Measurements from ENCODE around the gene PAPLN.
A peak's percentile ranks its signal among the peaks of the same experiment; 100 is the strongest.
"Not testable (repeated sequence)": the region's sequence is repeated elsewhere in the genome, so short reads cannot be mapped to it uniquely, and the experiment has no call there.

Gene PAPLN

GRCh38 chr14:73237219-73237785 lies at the start of gene PAPLN:
TSS of gene PAPLN (plus strand) at chr14:73237506. CDS start at chr14:73239779, 2,273 bp downstream.
- DNase-seq, result peak; percentile 38

GRCh38 chr14:73188501-73188911 lies 48.8 kb upstream of the PAPLN start:
- DNase-seq, result no peak

DNA sequence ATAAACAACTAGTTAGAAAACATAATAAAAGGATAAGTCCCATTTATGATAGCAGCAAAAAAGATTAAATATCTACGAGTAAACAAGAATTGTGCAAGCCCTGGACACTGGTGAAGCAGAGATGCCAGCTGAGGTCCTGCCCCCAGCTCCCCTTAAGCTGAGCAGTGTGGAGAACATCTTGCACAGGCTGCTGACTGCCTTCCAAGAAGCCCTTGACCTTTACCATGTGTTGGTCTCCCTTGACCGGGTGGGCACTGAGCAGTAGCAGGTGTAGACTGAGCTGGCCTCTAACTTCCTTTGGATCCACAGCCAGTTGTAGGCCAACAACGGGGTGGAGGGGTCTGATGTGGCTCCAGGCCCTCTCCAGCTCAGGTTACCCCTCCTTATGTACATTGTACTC lies 47.7 kb upstream of the PAPLN start:
- no peak for DNase-seq

DNA sequence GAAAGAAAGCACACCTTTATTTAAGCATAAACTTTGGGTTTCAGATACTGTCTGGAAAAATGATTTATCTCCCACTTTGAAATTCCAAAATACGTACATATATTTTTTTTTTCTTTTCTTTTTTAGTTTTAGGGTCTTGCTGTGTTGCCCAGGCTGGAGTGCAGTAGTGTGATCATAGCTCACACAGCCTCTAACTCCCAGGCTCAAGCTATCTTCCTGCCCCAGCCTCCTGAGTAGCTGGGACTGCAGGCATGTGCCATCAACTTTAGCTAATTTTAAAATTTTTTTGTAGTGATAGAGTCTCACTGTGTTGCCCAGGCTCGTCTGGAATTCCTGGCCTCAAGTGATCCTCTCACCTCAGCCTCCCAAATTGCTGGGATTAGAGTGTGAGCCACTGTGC lies 45.9 kb upstream of the PAPLN start:
- no peak for DNase-seq

GRCh38 chr14:73194306-73194705 lies 43.0 kb upstream of the PAPLN start:
- not testable (repeated sequence) for DNase-seq

DNA sequence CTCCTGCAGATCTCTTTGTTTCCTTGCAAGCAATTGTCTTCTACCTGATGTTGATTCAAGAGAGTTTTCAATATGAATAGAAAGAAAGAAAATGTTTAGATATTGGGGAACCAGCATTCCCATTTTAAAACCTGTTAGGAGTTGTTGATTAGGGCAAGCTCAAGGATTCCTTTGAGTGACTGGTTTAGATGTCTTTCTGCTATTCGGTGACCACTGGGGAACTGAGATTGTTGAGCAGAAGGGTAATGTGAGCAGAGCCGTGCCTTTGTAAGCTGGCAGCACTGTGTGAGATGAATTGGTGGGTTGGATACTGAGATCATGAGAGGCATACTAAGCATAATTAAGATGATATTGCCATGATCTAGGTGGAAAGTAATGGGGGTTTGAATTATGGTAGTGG lies 39.1 kb upstream of the PAPLN start:
- no peak for DNase-seq

DNA sequence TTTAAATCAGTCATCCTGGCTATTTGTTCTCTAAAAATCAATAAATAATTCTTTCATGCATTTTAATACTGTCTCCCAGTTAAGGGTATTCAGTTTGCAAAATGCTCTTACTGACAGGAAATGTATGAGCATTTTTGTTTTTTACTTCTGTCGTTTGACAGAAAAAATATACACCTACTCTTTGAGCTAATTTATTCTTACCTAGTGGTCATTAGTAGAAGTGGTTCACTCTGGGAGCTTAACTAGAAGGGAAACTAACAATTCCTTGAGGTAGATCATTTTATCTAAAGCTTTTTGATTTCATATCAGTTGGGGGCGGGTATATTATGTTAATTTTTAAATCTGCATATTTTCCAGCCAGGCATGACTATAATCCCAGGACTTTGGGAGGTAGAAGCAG lies 33.8 kb upstream of the PAPLN start:
- DNase-seq, result no peak

GRCh38 chr14:73207615-73208014 lies 29.7 kb upstream of the PAPLN start:
- DNase-seq, result no peak

DNA sequence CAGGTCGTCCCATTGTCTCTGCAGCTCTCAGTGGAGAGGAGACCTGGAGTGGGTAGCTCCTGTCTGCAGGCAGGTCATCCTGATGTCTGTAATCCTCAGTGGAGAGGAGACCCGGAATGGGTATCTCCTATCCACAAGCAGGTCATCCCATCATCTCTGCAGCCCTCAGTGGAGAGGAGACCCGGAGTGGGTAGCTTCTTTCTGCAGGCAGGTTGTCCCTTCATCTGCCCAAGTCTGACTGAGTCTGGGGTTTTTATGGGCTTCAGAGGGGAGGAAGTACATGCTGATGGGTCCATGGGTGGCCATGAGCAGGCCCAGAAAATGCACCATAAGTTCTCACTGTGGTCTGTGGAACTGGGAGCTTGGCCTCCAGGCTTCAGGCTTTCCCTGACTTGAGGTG lies 28.9 kb upstream of the PAPLN start:
- DNase-seq, result no peak

DNA sequence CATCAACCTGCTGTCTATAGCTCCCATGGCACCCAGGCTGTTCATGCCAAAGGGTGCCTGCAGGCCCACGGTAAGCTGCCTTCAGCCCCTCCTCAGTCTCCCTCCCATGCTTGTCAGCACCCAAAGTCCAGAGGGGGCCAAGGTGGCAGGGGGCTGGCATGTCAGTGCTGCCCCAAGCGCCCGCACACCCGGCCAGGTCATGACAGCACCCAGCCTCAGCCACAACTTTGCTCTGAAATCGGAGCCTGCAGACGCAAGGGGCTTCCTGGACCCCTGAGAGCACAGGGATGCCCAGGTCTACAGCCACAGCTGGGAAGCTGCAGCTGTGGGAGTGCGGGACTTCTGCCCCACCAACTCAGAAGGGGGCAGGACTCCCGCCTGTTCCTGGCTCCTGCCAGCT lies 28.5 kb upstream of the PAPLN start:
- no peak for DNase-seq

GRCh38 chr14:73209953-73210352 lies 27.4 kb upstream of the PAPLN start:
- no peak for DNase-seq

DNA sequence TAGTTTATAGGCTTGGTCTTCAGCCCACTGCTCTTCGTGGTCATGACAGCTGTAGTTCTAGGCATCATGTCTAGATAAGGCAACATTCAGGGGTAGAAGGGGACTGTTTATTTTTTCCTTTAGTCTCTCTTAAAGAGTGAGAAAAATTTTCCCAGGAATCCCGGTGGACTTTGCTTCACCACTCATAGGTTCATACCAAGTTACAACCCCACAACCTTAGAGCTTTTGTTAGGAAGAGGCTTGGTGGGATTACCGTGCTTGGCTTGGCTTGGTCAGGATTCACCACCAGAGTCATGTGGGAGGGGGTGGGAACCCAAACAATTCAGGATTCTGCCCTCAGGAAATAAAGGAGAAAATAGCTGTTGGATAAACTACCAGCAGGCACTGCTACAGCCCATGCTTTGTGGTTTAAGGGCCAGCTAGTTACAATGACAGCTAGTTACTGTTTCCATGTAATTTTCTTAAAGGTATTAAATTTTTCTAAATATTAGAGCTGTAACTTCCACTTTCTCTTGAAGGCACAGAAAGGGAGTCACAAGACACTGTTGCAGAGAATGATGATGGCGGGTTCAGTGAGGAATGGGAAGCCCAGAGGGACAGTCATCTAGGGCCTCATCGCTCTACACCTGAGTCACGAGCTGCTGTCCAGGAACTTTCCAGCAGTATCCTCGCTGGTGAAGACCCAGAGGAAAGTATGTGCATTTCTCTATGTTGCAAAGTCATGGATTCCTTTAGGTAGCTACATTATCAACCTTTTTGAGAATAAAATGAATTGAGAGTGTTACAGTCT lies 25.9 kb upstream of the PAPLN start:
- no peak for DNase-seq

GRCh38 chr14:73216030-73216429 lies 21.3 kb upstream of the PAPLN start:
- no peak for DNase-seq

DNA sequence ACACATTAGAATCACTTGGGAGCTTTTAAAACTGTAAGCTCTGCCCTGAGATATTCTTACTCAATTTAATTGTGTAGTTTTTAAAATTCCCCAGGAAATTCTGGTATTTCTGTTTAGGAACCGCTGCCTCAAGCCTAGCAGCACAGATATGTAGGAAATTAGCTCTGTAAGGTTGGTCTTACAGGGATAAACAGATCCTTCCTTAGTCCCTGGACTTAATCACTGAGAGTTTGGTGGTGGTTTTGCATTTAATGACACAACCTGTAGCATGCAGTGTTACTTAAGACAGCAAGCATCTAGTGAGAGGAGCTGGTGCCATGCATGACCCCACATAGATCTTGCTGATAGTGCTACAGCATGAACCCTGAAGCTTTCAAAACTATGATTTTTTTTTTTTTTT lies 19.9 kb upstream of the PAPLN start:
- DNase-seq, result no peak

- DNase-seq, result no peak
Observed at GRCh38 chr14:73220061-73220460, 17.2 kb upstream of the PAPLN start.

- no peak for DNase-seq
Observed at GRCh38 chr14:73220634-73221033, 16.7 kb upstream of the PAPLN start.

DNA sequence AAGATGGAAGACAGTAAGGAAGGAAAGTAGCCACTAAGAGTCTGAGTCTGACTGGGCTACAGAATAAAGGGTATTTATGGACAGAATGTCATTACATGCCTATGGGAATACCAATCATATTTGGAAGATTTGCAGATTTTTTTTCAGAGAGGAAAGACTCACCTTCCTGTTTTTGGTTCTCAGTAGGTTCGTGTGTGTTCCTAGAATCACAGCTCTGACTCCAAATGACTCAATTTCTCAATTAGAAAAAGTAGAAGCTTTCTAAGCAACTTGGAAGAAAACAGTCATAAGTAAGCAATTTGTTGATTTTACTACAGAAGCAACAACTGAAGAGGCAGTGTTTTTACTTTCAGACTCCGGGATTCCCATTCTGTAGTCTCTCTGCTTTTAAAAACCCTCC lies 15.4 kb upstream of the PAPLN start:
- DNase-seq, result no peak

GRCh38 chr14:73223049-73223448 lies 14.3 kb upstream of the PAPLN start:
- peak; percentile 41 for DNase-seq

GRCh38 chr14:73225496-73225895 lies 11.8 kb upstream of the PAPLN start:
- no peak for DNase-seq

DNA sequence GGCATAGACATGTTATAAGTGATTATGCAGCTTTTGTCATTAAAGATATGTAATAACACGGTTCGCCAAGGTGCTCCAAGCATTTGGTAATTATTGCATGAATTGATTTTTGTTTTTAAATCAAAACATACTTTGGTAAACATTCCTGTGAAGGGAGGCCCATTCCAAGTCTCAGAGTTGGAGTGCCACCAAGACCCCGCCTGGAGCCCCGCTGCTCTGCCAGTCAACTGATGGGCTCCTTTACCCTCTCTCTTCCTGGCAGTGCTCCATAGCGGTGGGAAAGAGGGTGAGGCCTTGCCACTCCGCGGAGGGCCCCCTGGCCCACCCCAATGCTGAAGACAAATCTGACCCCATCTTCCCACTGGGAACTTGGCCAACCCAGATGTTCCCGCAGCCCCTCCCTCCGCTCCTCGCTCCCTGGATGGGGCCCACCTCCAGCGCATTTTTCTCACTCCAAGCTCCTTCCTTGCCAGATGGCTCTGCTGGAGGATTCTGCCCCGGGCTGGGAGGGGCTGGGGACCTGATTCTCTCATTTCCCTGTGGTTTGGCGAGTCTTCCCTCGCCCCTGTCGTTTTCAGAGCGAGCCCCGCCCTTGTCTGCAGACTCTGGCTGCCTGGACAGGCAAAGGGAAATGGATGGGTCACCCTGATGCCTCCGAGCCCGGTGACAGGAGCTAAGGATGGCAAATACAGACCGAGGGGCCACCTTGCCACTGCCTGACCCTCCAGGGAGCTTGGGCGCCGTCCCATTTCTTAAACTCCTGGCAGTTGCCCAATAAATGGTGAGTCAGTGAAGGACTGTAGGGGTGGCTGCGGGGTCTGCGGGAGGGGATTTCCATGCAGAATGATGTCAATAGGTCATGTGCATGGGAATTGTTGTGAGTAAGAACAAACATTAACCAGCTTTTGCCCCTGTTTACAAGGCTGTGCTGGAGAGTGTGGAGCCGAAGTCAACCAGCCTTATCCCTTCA lies 9.2 kb upstream of the PAPLN start:
- DNase-seq, result peak; percentile 63

DNA sequence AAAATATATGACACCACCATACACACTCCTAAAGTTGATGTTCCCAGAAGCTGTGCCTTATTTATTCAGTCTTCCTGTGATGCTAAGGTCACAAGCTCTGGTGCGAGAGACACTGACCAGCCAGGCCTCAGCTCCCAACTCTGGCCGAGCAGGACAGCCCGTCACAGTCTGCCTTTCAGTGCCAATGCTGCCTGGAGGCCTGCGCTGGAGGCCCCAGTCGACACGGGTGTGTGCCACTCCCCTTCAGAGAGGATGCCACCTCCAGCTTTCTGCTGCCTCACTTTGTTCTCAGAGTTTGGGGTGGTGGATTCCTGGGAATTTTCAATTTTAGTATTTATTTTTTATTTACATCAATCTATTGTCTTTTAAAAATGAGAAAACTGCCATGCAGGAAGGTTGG lies 7.3 kb upstream of the PAPLN start:
- no peak for DNase-seq

GRCh38 chr14:73231981-73232851 lies 5.1 kb upstream of the PAPLN start:
- DNase-seq, result no peak

GRCh38 chr14:73232984-73233383 lies 4.3 kb upstream of the PAPLN start:
- no peak for DNase-seq

Measured in NCI-H2227 treated with DMSO at 0.1 percent for 48 hours (cell line).